NCI-H187 treated with DMSO at 0.1 percent for 48 hours (cell line): Measurements from ENCODE around the gene CD28.
"Not testable (repeated sequence)": the region's sequence is repeated elsewhere in the genome, so short reads cannot be mapped to it uniquely, and the experiment has no call there.

Experiments
- DNase-seq: peaks from one replicate; lab custom pipeline; 2025; lab: John Stamatoyannopoulos, UW

CD28 gene

DNA sequence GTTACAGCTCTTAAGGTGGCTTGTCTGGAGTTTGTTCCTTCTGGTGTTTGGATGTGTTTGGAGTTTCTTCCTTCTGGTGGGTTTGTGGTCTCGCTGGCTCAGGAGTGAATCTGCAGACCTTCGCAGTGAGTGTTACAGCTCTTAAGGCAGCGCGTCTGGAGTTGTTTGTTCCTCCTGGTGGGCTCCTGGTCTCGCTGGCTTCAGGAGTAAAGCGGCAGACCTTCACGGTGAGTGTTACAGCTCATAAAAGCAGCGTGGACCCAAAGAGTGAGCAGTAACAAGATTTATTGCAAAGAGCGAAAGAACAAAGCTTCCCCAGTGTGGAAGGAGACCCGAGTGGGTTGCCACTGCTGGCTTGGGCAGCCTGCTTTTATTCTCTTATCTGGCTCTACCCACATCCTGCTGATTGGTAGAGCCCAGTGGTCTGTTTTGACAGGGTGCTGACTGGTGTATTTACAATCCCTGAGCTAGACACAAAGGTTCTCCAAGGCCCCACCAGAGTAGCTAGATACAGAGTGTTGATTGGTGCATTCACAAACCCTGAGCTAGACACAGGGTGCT, 78.4 kb downstream of the CD28 start:
- not testable (repeated sequence) for DNase-seq

DNA sequence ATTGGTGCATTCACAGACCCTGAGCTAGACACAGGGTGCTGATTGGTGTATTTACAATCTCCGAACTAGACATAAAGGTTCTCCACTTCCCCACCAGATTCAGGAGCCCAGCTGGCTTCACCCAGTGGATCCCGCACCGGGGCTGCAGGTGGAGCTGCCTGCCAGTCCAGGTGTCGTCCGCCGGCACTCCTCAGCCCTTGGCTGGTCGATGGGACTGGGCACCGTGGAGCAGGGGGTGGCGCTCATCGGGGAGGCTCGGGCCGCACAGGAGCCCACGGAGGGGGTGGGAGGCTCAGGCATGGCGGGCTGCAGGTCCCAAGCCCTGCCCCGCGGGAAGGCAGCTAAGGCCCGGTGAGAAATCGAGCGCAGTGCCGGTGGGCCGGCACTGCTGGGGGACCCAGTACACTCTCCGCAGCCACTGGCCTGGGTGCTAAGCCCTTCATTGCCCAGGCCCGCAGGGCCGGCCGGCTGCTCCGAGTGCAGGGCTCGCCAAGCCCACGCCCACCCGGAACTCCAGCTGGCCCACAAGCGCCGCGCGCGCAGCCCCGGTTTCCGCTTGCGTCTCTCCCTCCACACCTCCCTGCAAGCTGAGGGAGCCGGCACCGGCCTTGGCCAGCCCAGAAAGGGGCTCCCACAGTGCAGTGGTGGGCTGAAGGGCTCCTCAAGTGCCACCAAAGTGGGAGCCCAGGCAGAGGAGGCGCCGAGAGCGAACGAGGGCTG, 79.1 kb downstream of the CD28 start:
- DNase-seq = not testable (repeated sequence)

DNA sequence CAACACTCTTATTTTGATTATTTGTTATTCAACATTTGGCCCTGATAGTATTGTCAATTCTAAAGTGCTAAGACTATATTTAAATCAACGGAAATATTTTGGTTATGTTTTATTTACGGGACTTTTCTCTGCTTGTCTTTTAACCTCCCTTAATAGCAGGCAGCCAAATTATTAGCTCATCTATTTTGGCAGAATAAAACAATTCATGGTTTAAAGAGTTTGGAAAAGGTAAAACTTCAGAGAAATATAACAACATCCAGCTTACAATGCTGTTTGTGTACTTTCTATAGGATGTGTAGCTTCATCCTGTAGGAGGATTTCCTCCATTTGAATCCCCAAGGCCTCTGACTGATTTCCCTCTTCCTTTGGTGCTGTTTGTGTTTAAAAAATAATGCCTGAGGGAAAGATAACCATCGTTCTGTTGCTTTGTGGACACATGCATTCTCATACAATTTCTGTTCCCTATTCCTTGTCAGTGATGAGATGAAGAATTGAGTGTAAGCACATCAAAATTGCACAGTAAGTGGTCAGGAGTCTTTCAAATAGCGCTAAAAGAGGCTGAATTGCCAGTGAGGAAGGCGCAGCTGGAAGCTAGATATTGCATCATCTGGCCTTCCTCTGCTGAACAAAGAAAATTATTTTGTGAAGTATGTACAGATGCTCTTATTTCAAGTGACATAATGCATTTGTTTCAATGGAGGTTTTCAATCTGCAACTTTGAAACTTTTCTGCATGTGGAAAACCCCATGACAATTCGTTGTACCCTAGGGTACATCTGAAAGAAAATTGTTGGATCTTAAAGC, 80.3 kb downstream of the CD28 start:
- peak; percentile 20 for DNase-seq

DNA sequence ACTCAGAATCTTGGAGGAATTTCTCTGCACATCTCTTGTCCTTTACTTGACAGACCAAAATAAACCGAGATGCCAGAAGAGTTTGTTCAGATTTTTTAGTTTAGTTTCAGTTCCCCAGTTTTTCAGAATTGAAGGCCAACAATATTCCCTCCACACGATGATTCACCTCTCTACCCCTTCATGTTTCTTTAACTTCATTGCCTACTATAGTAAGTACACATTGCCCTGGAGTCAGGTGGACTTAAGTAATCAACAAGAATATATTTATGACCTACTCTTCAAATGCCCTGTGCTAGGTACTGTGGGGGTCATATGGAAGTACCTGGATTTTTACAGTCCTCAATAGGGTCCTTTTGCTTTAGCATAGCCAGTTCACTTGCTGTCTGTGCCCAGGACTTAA, 81.5 kb downstream of the CD28 start:
- DNase-seq = no peak
